Measurements from ENCODE around the gene PLSCR5. TPM values are rescaled to one million over a fixed set of nuclear protein-coding genes. Genes with fewer than 3 reads are reported as not detected.

PLSCR5 gene
- total RNA-seq, 4 donors from 2014 or later: not detected

GRCh38 chr3:146636881-146637280 lies 31.7 kb upstream of the PLSCR5 start:
- intact Hi-C loops (cut with DNase I; ENCODE audit: low total_unique reads): no loop called here
- no peaks in the 10 kb centered on the region for H3K27me3 ChIP-seq
- no peak overlapping the region for H3K27ac ChIP-seq
- no peaks in the 10 kb centered on the region for H3K36me3 ChIP-seq
- no peaks in the 10 kb centered on the region for H3K9me3 ChIP-seq
- no peaks in the 10 kb centered on the region for H3K4me1 ChIP-seq
- 95 to 96% methylated on average over 2 of the region's 2 CpGs for WGBS, 2 donors (ENCODE audit: low coverage in 1 of 2)
- TF ChIP-seq CTCF (IDR thresholded peaks at IDR 0.05): no peak
- TF ChIP-seq EP300 (IDR thresholded peaks at IDR 0.05; ENCODE audit: low read depth): no peak
- TF ChIP-seq POLR2AphosphoS5 (IDR thresholded peaks at IDR 0.05): no peak
- no peak for TF ChIP-seq POLR2A (IDR thresholded peaks at IDR 0.05)
- DNase-seq: no peak
- in situ Hi-C loops (cut with MboI; ENCODE audit: low pct_ligation_motif_present in 1 of 4, low pct_unique_long_range_greater_than_20kb in 1 of 4, low sequenced_read_pairs in 3 of 4): no loop called here
- no peak overlapping the region for H3K4me3 ChIP-seq

- no peak for DNase-seq
- intact Hi-C loops (cut with DNase I; ENCODE audit: low total_unique reads) (no loop called here), in situ Hi-C loops (cut with MboI; ENCODE audit: low pct_ligation_motif_present in 1 of 4, low pct_unique_long_range_greater_than_20kb in 1 of 4, low sequenced_read_pairs in 3 of 4) (no loop called here)
- 66 to 75% methylated on average over 3 of the region's 3 CpGs for WGBS, 2 donors (ENCODE audit: low coverage in 1 of 2)
- Histone ChIP-seq H3K4me1 (no peaks in the 10 kb centered on the region), H3K9me3 (no peaks in the 10 kb centered on the region), H3K4me3 (no peak overlapping the region), H3K27me3 (no peaks in the 10 kb centered on the region), H3K27ac (no peak overlapping the region), H3K36me3 (no peaks in the 10 kb centered on the region)
- TF ChIP-seq POLR2A (IDR thresholded peaks at IDR 0.05): no peak
- TF ChIP-seq POLR2AphosphoS5 (IDR thresholded peaks at IDR 0.05): no peak
- no peak for TF ChIP-seq EP300 (IDR thresholded peaks at IDR 0.05; ENCODE audit: low read depth)
- TF ChIP-seq CTCF (IDR thresholded peaks at IDR 0.05): no peak
Observed at GRCh38 chr3:146634346-146634745, 29.2 kb upstream of the PLSCR5 start.

- no peak for DNase-seq
- in situ Hi-C loops (cut with MboI; ENCODE audit: low pct_ligation_motif_present in 1 of 4, low pct_unique_long_range_greater_than_20kb in 1 of 4, low sequenced_read_pairs in 3 of 4) (no loop called here), intact Hi-C loops (cut with DNase I; ENCODE audit: low total_unique reads) (no loop called here)
- no peaks in the 10 kb centered on the region for H3K36me3 ChIP-seq
- H3K9me3 ChIP-seq: no peaks in the 10 kb centered on the region
- H3K4me1 ChIP-seq: peaks cover 0 to 8% (median 0%) of the 10 kb centered on the region in 4 donors
- TF ChIP-seq CTCF (IDR thresholded peaks at IDR 0.05) (no peak), POLR2A (IDR thresholded peaks at IDR 0.05) (no peak), EP300 (IDR thresholded peaks at IDR 0.05; ENCODE audit: low read depth) (no peak), POLR2AphosphoS5 (IDR thresholded peaks at IDR 0.05) (no peak)
- no peak overlapping the region for H3K27ac ChIP-seq
- H3K27me3 ChIP-seq: no peaks in the 10 kb centered on the region
- H3K4me3 ChIP-seq: no peak overlapping the region
Observed at GRCh38 chr3:146628671-146629070, 23.5 kb upstream of the PLSCR5 start.

GRCh38 chr3:146626403-146627122 lies 21.4 kb upstream of the PLSCR5 start:
- Histone ChIP-seq H3K27ac (no peak overlapping the region), H3K4me1 (peaks cover 0 to 8% (median 0%) of the 10 kb centered on the region in 4 donors), H3K27me3 (no peaks in the 10 kb centered on the region), H3K9me3 (no peaks in the 10 kb centered on the region), H3K36me3 (no peaks in the 10 kb centered on the region), H3K4me3 (no peak overlapping the region)
- DNase-seq: no peak
- TF ChIP-seq POLR2AphosphoS5 (IDR thresholded peaks at IDR 0.05) (no peak), POLR2A (IDR thresholded peaks at IDR 0.05) (no peak), CTCF (IDR thresholded peaks at IDR 0.05) (no peak), EP300 (IDR thresholded peaks at IDR 0.05; ENCODE audit: low read depth) (no peak)
- 67 to 78% methylated on average over 8 of the region's 8 CpGs for WGBS, 2 donors (ENCODE audit: low coverage in 1 of 2)
- in situ Hi-C loops (cut with MboI; ENCODE audit: low pct_ligation_motif_present in 1 of 4, low pct_unique_long_range_greater_than_20kb in 1 of 4, low sequenced_read_pairs in 3 of 4): no loop called here
- intact Hi-C loops (cut with DNase I; ENCODE audit: low total_unique reads): no loop called here

Data from transverse colon (tissue), 4 donors.